ENCODE results near the gene PANK1.

DNA sequence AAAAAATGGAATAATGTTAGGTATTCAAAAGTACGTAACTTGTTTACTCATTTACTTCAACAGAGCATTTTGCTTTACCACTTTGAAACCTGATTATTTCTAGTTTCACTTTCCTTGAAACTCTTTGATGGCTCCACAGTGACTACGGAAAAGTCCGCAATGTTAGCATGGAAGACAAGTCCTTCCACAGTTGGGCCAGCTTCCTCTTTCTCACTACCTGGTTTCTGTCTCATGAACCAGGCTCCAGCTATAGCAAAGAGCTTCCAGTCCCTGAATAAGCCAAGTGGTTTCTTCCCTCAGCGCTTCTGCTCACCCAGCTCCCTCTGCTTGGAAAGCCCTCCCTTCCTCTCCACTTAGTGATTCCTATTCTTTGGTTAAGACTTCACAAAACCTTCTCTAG lies 64.8 kb downstream of the PANK1 start:
- TF ChIP-seq, protein P1, sequence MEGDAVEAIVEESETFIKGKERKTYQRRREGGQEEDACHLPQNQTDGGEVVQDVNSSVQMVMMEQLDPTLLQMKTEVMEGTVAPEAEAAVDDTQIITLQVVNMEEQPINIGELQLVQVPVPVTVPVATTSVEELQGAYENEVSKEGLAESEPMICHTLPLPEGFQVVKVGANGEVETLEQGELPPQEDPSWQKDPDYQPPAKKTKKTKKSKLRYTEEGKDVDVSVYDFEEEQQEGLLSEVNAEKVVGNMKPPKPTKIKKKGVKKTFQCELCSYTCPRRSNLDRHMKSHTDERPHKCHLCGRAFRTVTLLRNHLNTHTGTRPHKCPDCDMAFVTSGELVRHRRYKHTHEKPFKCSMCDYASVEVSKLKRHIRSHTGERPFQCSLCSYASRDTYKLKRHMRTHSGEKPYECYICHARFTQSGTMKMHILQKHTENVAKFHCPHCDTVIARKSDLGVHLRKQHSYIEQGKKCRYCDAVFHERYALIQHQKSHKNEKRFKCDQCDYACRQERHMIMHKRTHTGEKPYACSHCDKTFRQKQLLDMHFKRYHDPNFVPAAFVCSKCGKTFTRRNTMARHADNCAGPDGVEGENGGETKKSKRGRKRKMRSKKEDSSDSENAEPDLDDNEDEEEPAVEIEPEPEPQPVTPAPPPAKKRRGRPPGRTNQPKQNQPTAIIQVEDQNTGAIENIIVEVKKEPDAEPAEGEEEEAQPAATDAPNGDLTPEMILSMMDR (IDR thresholded peaks at IDR 0.05; ENCODE audit: low read depth, low read length, poor library complexity, severe bottlenecking): no peak
- no peak for TF ChIP-seq EZH2phosphoT487 (IDR thresholded peaks at IDR 0.05; ENCODE audit: borderline replicate concordance, low read length)

Data from DOHH2 (cell line).